HL-60 (cell line): ENCODE data around the gene MRPL37.

Experiments used
- CTCF ChIP-seq: IDR thresholded peaks from one replicate; pipeline ENCODE4 v1.5.1; 2011; ENCODE audit warnings: low read length, control low read depth, inconsistent platforms; ENCODE audit not compliant: insufficient read depth
- GABPA ChIP-seq: IDR thresholded peaks from 2 replicates; pipeline ENCODE4 v1.6.1; 2012; ENCODE audit warnings: low read depth
- POLR2AphosphoS5 ChIP-seq: IDR thresholded peaks from 2 replicates; pipeline ENCODE4 v1.6.1; 2012; ENCODE audit warnings: low read depth
- REST ChIP-seq: IDR thresholded peaks from 2 replicates; pipeline ENCODE4 v1.6.1; 2012; ENCODE audit warnings: low read depth; ENCODE audit not compliant: insufficient replicate concordance
- SPI1 ChIP-seq: IDR thresholded peaks from 2 replicates; pipeline ENCODE4 v1.6.1; 2012; ENCODE audit warnings: low read depth, mild to moderate bottlenecking, borderline replicate concordance

GRCh38 chr1:54157401-54157800 lies 42.6 kb upstream of the MRPL37 start:
- TF ChIP-seq CTCF (no peak), POLR2AphosphoS5 (no peak), GABPA (no peak), REST (no peak), SPI1 (no peak)
